MM.1S (cell line): ENCODE results near the gene IL1R2.

Source experiments
- DNase-seq: peaks from one replicate; pipeline ENCODE4 v3.0.0-alpha.2; 2015
- H2AFZ ChIP-seq: fragments of 300-600 bp; sonication (generic); 2 replicates; pipeline ENCODE4 v1.6.0; 2016; ENCODE audit warnings: antibody characterized with exemption, low read length
- H3F3A ChIP-seq: fragments of 300-600 bp; sonication (generic); 2 replicates; pipeline ENCODE4 v1.6.1; 2016; ENCODE audit warnings: mild to moderate bottlenecking, antibody characterized with exemption, low read length, moderate library complexity, mixed read lengths; ENCODE audit not compliant: insufficient read depth
- H3K27ac ChIP-seq: fragments of 300-600 bp; sonication (generic); 2 replicates; pipeline ENCODE4 v1.5.1; 2016; ENCODE audit warnings: mild to moderate bottlenecking, low read length
- H3K27me3 ChIP-seq: fragments of 300-600 bp; sonication (generic); replicated peaks from 2 replicates; pipeline ENCODE4 v1.6.0; 2016; ENCODE audit warnings: low read length; ENCODE audit not compliant: insufficient read depth
- H3K36me3 ChIP-seq: fragments of 300-600 bp; sonication (generic); replicated peaks from 2 replicates; pipeline ENCODE4 v1.6.1; 2016; ENCODE audit warnings: mild to moderate bottlenecking, low read length, mixed read lengths; ENCODE audit not compliant: insufficient read depth
- H3K4me1 ChIP-seq: fragments of 300-600 bp; sonication (generic); 2 replicates; pipeline ENCODE4 v1.6.1; 2016; ENCODE audit warnings: low read length, mixed read lengths
- H3K4me2 ChIP-seq: fragments of 300-600 bp; sonication (generic); 2 replicates; pipeline ENCODE4 v1.6.0; 2016; ENCODE audit warnings: low read depth, low read length
- H3K4me3 ChIP-seq: fragments of 300-600 bp; sonication (generic); 2 replicates; pipeline ENCODE4 v1.5.1; 2016; ENCODE audit warnings: low read length, mixed read lengths
- H3K79me2 ChIP-seq: fragments of 300-600 bp; sonication (generic); 2 replicates; pipeline ENCODE4 v1.6.1; 2016; ENCODE audit warnings: mixed run types, low read length, mixed read lengths
- H3K9ac ChIP-seq: fragments of 300-600 bp; sonication (generic); 2 replicates; pipeline ENCODE4 v1.6.1; 2016; ENCODE audit warnings: low read length, mixed read lengths
- H3K9me2 ChIP-seq: fragments of 300-600 bp; sonication (generic); replicated peaks from 2 replicates; pipeline ENCODE4 v1.6.1; 2016; ENCODE audit warnings: mild to moderate bottlenecking, low read length, mixed read lengths; ENCODE audit not compliant: insufficient read depth
- H3K9me3 ChIP-seq: fragments of 300-600 bp; sonication (generic); replicated peaks from 2 replicates; pipeline ENCODE4 v1.6.1; 2016; ENCODE audit warnings: mild to moderate bottlenecking, low read length, mixed read lengths; ENCODE audit not compliant: insufficient read depth
- H4K20me1 ChIP-seq: fragments of 300-600 bp; sonication (generic); 2 replicates; pipeline ENCODE4 v1.6.1; 2016; ENCODE audit warnings: mild to moderate bottlenecking, low read length, moderate library complexity, mixed read lengths; ENCODE audit not compliant: insufficient read depth
- CTCF ChIP-seq: fragments of 300-600 bp; sonication (generic); IDR thresholded peaks from 2 replicates; pipeline ENCODE4 v1.5.1; 2016; ENCODE audit warnings: antibody characterized with exemption, low read length, mixed read lengths
- EZH2 ChIP-seq: fragments of 300-600 bp; sonication (generic); optimal IDR thresholded peaks from 2 replicates; pipeline ENCODE3; 2017; ENCODE audit warnings: low read depth, mild to moderate bottlenecking, antibody characterized with exemption, low read length, mixed read lengths
- EZH2phosphoT487 ChIP-seq: fragments of 300-600 bp; sonication (generic); IDR thresholded peaks from 2 replicates; pipeline ENCODE4 v1.6.1; 2018; ENCODE audit warnings: antibody characterized with exemption, low read length

IL1R2 gene

GRCh38 chr2:101951296-101951695, 40.5 kb upstream of the IL1R2 start:
- no peak overlapping the region for H3K9ac ChIP-seq
- H3K79me2 ChIP-seq = no peaks in the 10 kb centered on the region
- no peaks in the 10 kb centered on the region for H3K4me1 ChIP-seq
- no peak overlapping the region for H3K4me3 ChIP-seq
- H2AFZ ChIP-seq = no peak overlapping the region
- no peak overlapping the region for H3K4me2 ChIP-seq
- H3K9me3 ChIP-seq = no peaks in the 10 kb centered on the region
- no peak for TF ChIP-seq EZH2
- no peak for TF ChIP-seq EZH2phosphoT487
- no peak for TF ChIP-seq CTCF
- no peaks in the 10 kb centered on the region for H3F3A ChIP-seq
- H3K9me2 ChIP-seq = no peaks in the 10 kb centered on the region
- no peaks in the 10 kb centered on the region for H4K20me1 ChIP-seq
- no peak overlapping the region for H3K27ac ChIP-seq
- H3K36me3 ChIP-seq = no peaks in the 10 kb centered on the region
- no peaks in the 10 kb centered on the region for H3K27me3 ChIP-seq
- no peak for DNase-seq

GRCh38 chr2:101952551-101952950, 39.2 kb upstream of the IL1R2 start:
- H3K9me3 ChIP-seq = no peaks in the 10 kb centered on the region
- H3F3A ChIP-seq = no peaks in the 10 kb centered on the region
- TF ChIP-seq EZH2phosphoT487 (no peak), CTCF (no peak), EZH2 (no peak)
- no peak overlapping the region for H2AFZ ChIP-seq
- no peaks in the 10 kb centered on the region for H3K79me2 ChIP-seq
- H3K9ac ChIP-seq = no peak overlapping the region
- H3K4me3 ChIP-seq = no peak overlapping the region
- no peaks in the 10 kb centered on the region for H4K20me1 ChIP-seq
- no peak overlapping the region for H3K27ac ChIP-seq
- H3K4me2 ChIP-seq = no peak overlapping the region
- no peaks in the 10 kb centered on the region for H3K27me3 ChIP-seq
- no peak for DNase-seq
- no peaks in the 10 kb centered on the region for H3K36me3 ChIP-seq
- no peaks in the 10 kb centered on the region for H3K4me1 ChIP-seq
- H3K9me2 ChIP-seq = no peaks in the 10 kb centered on the region

DNA sequence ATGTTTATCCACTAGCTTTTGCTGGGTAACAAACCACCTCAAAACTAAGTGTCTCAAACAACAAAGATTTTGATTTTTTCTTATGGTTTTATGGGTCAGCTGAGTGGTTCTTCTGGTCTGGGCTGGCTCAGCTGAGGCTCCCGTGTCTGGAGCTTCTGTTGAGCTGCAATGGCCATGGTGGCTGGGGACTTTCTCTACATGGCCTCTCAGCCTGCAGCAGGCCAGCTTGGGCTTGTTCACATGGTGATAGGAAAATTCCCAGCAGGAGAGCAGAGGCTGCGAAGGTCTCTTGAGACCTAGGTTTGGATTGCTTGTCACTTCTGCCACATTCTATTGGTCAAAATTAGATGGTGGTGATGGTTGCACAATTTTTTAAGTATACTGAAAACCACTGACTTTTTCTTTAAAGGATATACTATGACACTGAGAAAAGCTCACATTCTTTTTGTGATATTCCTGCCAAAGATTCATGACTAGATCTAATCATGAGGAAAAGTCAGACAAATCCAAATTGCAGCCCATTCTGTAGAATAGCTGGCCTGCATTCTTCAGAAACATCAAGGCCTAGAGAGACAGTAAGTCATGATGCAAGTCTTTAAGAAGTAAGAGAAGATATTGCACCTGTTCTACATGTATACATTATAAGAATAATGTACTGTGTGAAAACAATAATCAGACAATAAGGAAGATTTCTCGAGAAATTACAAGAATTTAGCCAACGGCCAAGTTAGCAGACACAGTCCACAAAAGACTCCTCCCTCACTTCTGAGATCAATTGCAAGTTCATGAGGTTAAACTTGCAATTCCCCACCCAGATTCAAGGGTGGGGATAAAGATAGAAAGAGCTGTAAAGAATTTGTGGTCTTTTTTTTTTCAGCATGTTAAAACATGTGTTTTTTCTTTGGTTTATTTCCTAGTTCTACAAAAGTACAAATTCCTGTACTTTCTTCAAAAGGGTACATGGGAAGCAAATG, 35.0 kb upstream of the IL1R2 start:
- no peaks in the 10 kb centered on the region for H3K79me2 ChIP-seq
- no peaks in the 10 kb centered on the region for H3K4me1 ChIP-seq
- no peaks in the 10 kb centered on the region for H3K27me3 ChIP-seq
- H2AFZ ChIP-seq = no peak overlapping the region
- no peak overlapping the region for H3K4me2 ChIP-seq
- no peak overlapping the region for H3K9ac ChIP-seq
- TF ChIP-seq CTCF (no peak), EZH2 (no peak), EZH2phosphoT487 (no peak)
- no peak overlapping the region for H3K4me3 ChIP-seq
- no peaks in the 10 kb centered on the region for H3K9me3 ChIP-seq
- H4K20me1 ChIP-seq = no peaks in the 10 kb centered on the region
- H3K9me2 ChIP-seq = no peaks in the 10 kb centered on the region
- H3F3A ChIP-seq = no peaks in the 10 kb centered on the region
- no peak for DNase-seq
- no peak overlapping the region for H3K27ac ChIP-seq
- no peaks in the 10 kb centered on the region for H3K36me3 ChIP-seq
